H1 (cell line): Measurements from ENCODE around the gene ARAP3.

Experiments used
- POLR2A ChIP-seq, 2 experiments: IDR thresholded peaks; 1 replicate in 1 of 2; 2 replicates in 1 of 2; pipeline ENCODE4 v1.6.1; 2011; ENCODE audit warnings: low read depth in 2 of 2, low read length in 2 of 2, mild to moderate bottlenecking in 2 of 2; ENCODE audit errors: control extremely low read depth in 1 of 2
- RAD21 ChIP-seq, 2 experiments: IDR thresholded peaks in 1 of 2; conservative IDR thresholded peaks in 1 of 2; 2 replicates each; pipeline ENCODE4 v1.6.1; 2011; ENCODE audit warnings: low read depth in 2 of 2, low read length in 2 of 2, improper control_type of control experiment in 1 of 2, inconsistent platforms in 1 of 2, mild to moderate bottlenecking in 1 of 2, moderate library complexity in 1 of 2
- SP1 ChIP-seq: IDR thresholded peaks from 2 replicates; pipeline ENCODE4 v1.6.1; 2011; ENCODE audit warnings: low read depth, low read length

GRCh38 chr5:141716009-141716408, 34.0 kb upstream of the ARAP3 start:
- TF ChIP-seq SP1 (no peak), POLR2A (IDR thresholded peaks at IDR 0.05; ENCODE audit: control extremely low read depth in 1 of 2, low read depth in 2 of 2, low read length in 2 of 2) (no peak), RAD21 (IDR thresholded peaks at IDR 0.05 in 1 of 2, conservative IDR thresholded peaks at IDR 0.05 in 1 of 2; ENCODE audit: low read depth in 2 of 2, low read length in 2 of 2) (no peak)
